ENCODE results near the gene SPATA45.

GRCh38 chr1:212847549-212847948 lies at the start of gene SPATA45:
- TF ChIP-seq CTCF (IDR thresholded peaks at IDR 0.05) (no peak), POLR2A (IDR thresholded peaks at IDR 0.05) (no peak)
